SK-N-SH treated with all-trans-retinoic acid at 6 μM for 48 hours (cell line): ENCODE results near the gene TMEFF2.

ENCODE experiments used
- PATZ1 ChIP-seq: fragments of 250-450 bp; sonication (Bioruptor Pico); IDR thresholded peaks from 2 replicates; pipeline ENCODE4 v1.8.0; 2020; ENCODE audit warnings: mild to moderate bottlenecking, moderate library complexity, borderline replicate concordance
- SNAI2 ChIP-seq: fragments of 250-450 bp; sonication (Bioruptor Pico); IDR thresholded peaks from 2 replicates; pipeline ENCODE4 v1.5.0; 2020; ENCODE audit warnings: mild to moderate bottlenecking, moderate library complexity
- ZFP3 ChIP-seq: fragments of 250-450 bp; sonication (Bioruptor Pico); IDR thresholded peaks from 2 replicates; pipeline ENCODE4 v1.5.0; 2020; ENCODE audit warnings: mild to moderate bottlenecking, moderate library complexity
- ZFP30 ChIP-seq: fragments of 450-650 bp; formaldehyde crosslinking; IDR thresholded peaks from 2 replicates; pipeline ENCODE4 v1.5.0; 2022; ENCODE audit warnings: mild to moderate bottlenecking, moderate library complexity
- ZNF8 ChIP-seq: fragments of 450-650 bp; formaldehyde crosslinking; IDR thresholded peaks from 2 replicates; pipeline ENCODE4 v1.5.0; 2020; ENCODE audit warnings: mild to moderate bottlenecking, moderate library complexity

GRCh38 chr2:192087398-192087958 lies 107.3 kb downstream of the TMEFF2 start:
- TF ChIP-seq ZFP3, result no peak
- TF ChIP-seq PATZ1 (CRISPR knock-in tag), result no peak
- no peak for TF ChIP-seq SNAI2 (CRISPR knock-in tag)
- no peak for TF ChIP-seq ZNF8 (CRISPR knock-in tag)
- no peak for TF ChIP-seq ZFP30
